GM12878 (cell line): ENCODE results near the gene PITPNM3. TPM values are rescaled to one million over a fixed set of nuclear protein-coding genes. Genes with fewer than 3 reads are reported as not detected.

Source experiments
- ATAC-seq: fragments of 200-7000 bp; cut with Tn5 transposase; 3 replicates; pipeline ENCODE4 v1.9.1; 2020; ENCODE audit warnings: mild to moderate bottlenecking, moderate library complexity
- BruUV-seq: library from RNA; stranded (reverse); fragments of 400-500 nt; replicated peaks from 2 replicates; lab custom pipeline; 2021; lab: Mats Ljungman, UMichigan
- CTCF ChIA-PET: fragments of 300-600 bp; sonication (Branson Sonifier 250); formaldehyde crosslinking; extraction: SDS; loops from one replicate; lab custom pipeline; 2021; ENCODE audit warnings: inconsistent platforms; lab: Yijun Ruan, JAX
- POLR2A ChIA-PET: fragments of 350-600 bp; formaldehyde crosslinking; extraction: SDS; loops from one replicate; lab custom pipeline; 2021; ENCODE audit warnings: inconsistent platforms; lab: Charles Lee
- RAD21 ChIA-PET: fragments of 300-600 bp; sonication (Branson Sonifier 250); formaldehyde crosslinking; loops from one replicate; lab custom pipeline; 2023; ENCODE audit warnings: antibody characterized with exemption; ENCODE audit not compliant: unreplicated experiment; lab: Charles Lee
- SMC1A ChIA-PET: fragments of 300-600 bp; sonication (Branson Sonifier 250); formaldehyde crosslinking; loops from one replicate; lab custom pipeline; 2023; ENCODE audit not compliant: unreplicated experiment, uncharacterized antibody; lab: Charles Lee
- DNase-seq: peaks from one replicate; pipeline ENCODE4 v3.0.0-alpha.2; 2011; ENCODE audit warnings: low read depth, low spot score
- FAIRE-seq: peaks from 3 replicates; lab custom pipeline; 2011; peaks lifted over from hg19 to GRCh38; lab: Jason Lieb, UNC
- H2AFZ ChIP-seq: 2 replicates; pipeline ENCODE4 v1.6.0; 2011; ENCODE audit warnings: low read depth, low read length, control low read depth; ENCODE audit not compliant: control insufficient read depth
- H3K27ac ChIP-seq: 2 replicates; pipeline ENCODE4 v1.5.1; 2011; ENCODE audit warnings: control low read depth; ENCODE audit not compliant: control insufficient read depth, insufficient read depth
- H3K27me3 ChIP-seq, 2 experiments: replicated peaks in 1 of 2; 2 replicates each; pipeline versions ENCODE4 v1.6.0 to v1.6.1; 2011; ENCODE audit warnings: low read length in 1 of 2; ENCODE audit not compliant: control insufficient read depth in 2 of 2, insufficient read depth in 2 of 2
- H3K36me3 ChIP-seq, 2 experiments: 2 replicates each; pipeline ENCODE4 v1.5.1; 2011; ENCODE audit warnings: low read length in 1 of 2; ENCODE audit not compliant: control insufficient read depth in 2 of 2, insufficient read depth in 2 of 2
- H3K4me1 ChIP-seq: 2 replicates; pipeline ENCODE4 v1.6.1; 2011; ENCODE audit warnings: mild to moderate bottlenecking, low read length, moderate library complexity, mixed read lengths; ENCODE audit not compliant: control insufficient read depth, insufficient read depth
- H3K4me2 ChIP-seq: 2 replicates; pipeline ENCODE4 v1.6.0; 2011; ENCODE audit warnings: control low read depth; ENCODE audit not compliant: control insufficient read depth, insufficient read depth
- H3K4me3 ChIP-seq: fragments of 200-600 bp; sonication (generic); 2 replicates; pipeline ENCODE4 v1.5.1; 2016
- H3K79me2 ChIP-seq: 2 replicates; pipeline ENCODE4 v1.6.0; 2011; ENCODE audit warnings: low read length; ENCODE audit not compliant: control insufficient read depth, insufficient read depth
- H3K9ac ChIP-seq: 2 replicates; pipeline ENCODE4 v1.8.0; 2011; ENCODE audit warnings: low read length, control low read depth, mixed read lengths; ENCODE audit not compliant: control insufficient read depth, insufficient read depth
- H3K9me3 ChIP-seq: replicated peaks from 3 replicates; pipeline ENCODE4 v1.5.1; 2011; ENCODE audit warnings: mild to moderate bottlenecking, low read length; ENCODE audit not compliant: control insufficient read depth, insufficient read depth
- H4K20me1 ChIP-seq: 2 replicates; pipeline ENCODE4 v1.6.0; 2011; ENCODE audit not compliant: control insufficient read depth, insufficient read depth
- CBX5 ChIP-seq: sonication (generic); IDR thresholded peaks from 2 replicates; pipeline ENCODE4 v1.6.1; 2016; ENCODE audit warnings: low read depth, moderate library complexity, mild to moderate bottlenecking, inconsistent platforms
- LARP7 ChIP-seq: fragments of 450-650 bp; IDR thresholded peaks from 2 replicates; pipeline ENCODE4 v1.6.1; 2017; ENCODE audit warnings: mild to moderate bottlenecking
- MYC ChIP-seq: IDR thresholded peaks from 2 replicates; pipeline ENCODE4 v1.6.1; 2011; ENCODE audit warnings: mild to moderate bottlenecking, low read length, moderate library complexity, inconsistent platforms; ENCODE audit not compliant: insufficient read depth, insufficient replicate concordance, insufficient read length, severe bottlenecking
- NFXL1 ChIP-seq: fragments of 450-650 bp; IDR thresholded peaks from 2 replicates; pipeline ENCODE4 v1.6.1; 2017; ENCODE audit warnings: antibody characterized with exemption, mild to moderate bottlenecking, borderline replicate concordance
- NFYB ChIP-seq: IDR thresholded peaks from 2 replicates; pipeline ENCODE4 v1.6.1; 2011; ENCODE audit warnings: low read depth, mild to moderate bottlenecking, low read length, improper control_type of control experiment, moderate library complexity; ENCODE audit not compliant: insufficient read depth
- NR2F1 ChIP-seq: fragments of 450-650 bp; conservative IDR thresholded peaks from 2 replicates; pipeline ENCODE4 v1.6.1; 2017; ENCODE audit warnings: mild to moderate bottlenecking
- PAX5 ChIP-seq: IDR thresholded peaks from 2 replicates; pipeline ENCODE4 v1.6.1; 2011; ENCODE audit warnings: low read depth, low read length, borderline replicate concordance
- SIX5 ChIP-seq: IDR thresholded peaks from 2 replicates; pipeline ENCODE4 v1.6.1; 2011; ENCODE audit warnings: mild to moderate bottlenecking, low read depth, low read length, moderate library complexity; ENCODE audit not compliant: severe bottlenecking
- ZBTB4 ChIP-seq: fragments of 450-650 bp; formaldehyde crosslinking; IDR thresholded peaks from 2 replicates; pipeline ENCODE4 v1.4.0; 2022; ENCODE audit warnings: mild to moderate bottlenecking, moderate library complexity
- WGBS: methylation state at CpG from one replicate; pipeline ENCODE4 v1.1.6; 2016; ENCODE audit warnings: low lambda C conversion rate; ENCODE audit not compliant: insufficient replicate concordance, insufficient coverage; ENCODE audit errors: missing lambda C conversion rate; 5-methylcytosine and 5-hydroxymethylcytosine counted together
- in situ Hi-C: fragments of 300-500 bp; cut with MboI; formaldehyde crosslinking; loops from 9 replicates; pipeline ENCODE4 v1.14.3; 2018; ENCODE audit warnings: mixed read lengths
- intact Hi-C: fragments of 100-400 bp; cut with micrococcal nuclease; formaldehyde crosslinking; loops from one replicate; pipeline ENCODE4 v1.14.2; 2022; ENCODE audit not compliant: unreplicated experiment
- polyA plus RNA-seq, 11 experiments: library from polyadenylated mRNA; depleted of rRNA in 4 of 11; unstranded in 6 of 11; stranded (reverse) in 5 of 11; fragments of >200 nt; fragmentation: Nextera tagmentation in 4 of 11; fragmentation: Illumina TruSeq in 1 of 11; extraction: Ambion mirVana in 4 of 11; extraction: Trizol in 1 of 11; gene quantifications; 1 replicate in 1 of 11; 2 replicates in 10 of 11; pipeline versions ENCODE4 v1.2.1 to v1.2.3, GENCODE V29; 2011 to 2016; ENCODE audit warnings: inconsistent platforms in 2 of 11, missing spikeins in 2 of 11, low read depth in 1 of 11
- total RNA-seq, 4 experiments: library from RNA; depleted of rRNA in 3 of 4; stranded (reverse); fragments of >200 nt in 3 of 4; fragmentation: Illumina TruSeq in 1 of 4; extraction: Trizol in 1 of 4; gene quantifications; 2 replicates each; pipeline versions ENCODE4 v1.2.1 to v1.2.3, GENCODE V29; 2013 to 2021

PITPNM3 gene
- total and polyA plus RNA-seq, 10 of the 15 experiments (the other 5 are each of a cell fraction or from before 2014, with no cell fraction given): 0.02 to 0.49 (median 0.19) TPM; not detected in 1

- Histone ChIP-seq H3K9me3 (no peaks in the 10 kb centered on the region), H3K9ac (no peak overlapping the region), H3K4me1 (no peaks in the 10 kb centered on the region), H3K4me2 (no peak overlapping the region), H3K36me3 (no peaks in the 10 kb centered on the region), H4K20me1 (no peaks in the 10 kb centered on the region), H3K27ac (no peak overlapping the region), H2AFZ (no peak overlapping the region), H3K27me3 (no peaks in the 10 kb centered on the region), H3K79me2 (no peaks in the 10 kb centered on the region), H3K4me3 (no peak overlapping the region)
- ChIA-PET POLR2A (no interaction called here), SMC1A (no interaction called here), RAD21 (no interaction called here), CTCF (no interaction called here)
- DNase-seq (no peak), ATAC-seq (no peak), FAIRE-seq (no peak)
- in situ Hi-C loops (no loop called here), intact Hi-C loops (no loop called here)
- no peak for TF ChIP-seq PAX5
- no peak for TF ChIP-seq NR2F1
- no peak for TF ChIP-seq CBX5
- no peak for TF ChIP-seq ZBTB4 (CRISPR knock-in tag)
- TF ChIP-seq NFXL1: no peak
- no peak for TF ChIP-seq NFYB
- TF ChIP-seq SIX5: no peak
- no peak for TF ChIP-seq LARP7
- TF ChIP-seq MYC: no peak
- 43% methylated on average over 23 of the region's 23 CpGs for WGBS
- BruUV-seq: no TSS peak
These were observed 88.1 kb downstream of the PITPNM3 start for GRCh38 chr17:6468051-6468790.
